Cardiac fibroblast (primary cell): ENCODE measurements around the gene DAB2IP.

Experiments
- DNase-seq, 2 donors: peaks; one replicate each; pipeline versions ENCODE4 v3.0.0 to v3.0.0-alpha.2; 2010; ENCODE audit warnings: low read depth in 2 of 2
- H3K4me3 ChIP-seq, 2 donors: replicated peaks in 1 of 2; 1 replicate in 1 of 2; 2 replicates in 1 of 2; pipeline ENCODE4 v1.5.1; 2011; ENCODE audit warnings: low read depth in 2 of 2, low read length in 2 of 2, mild to moderate bottlenecking in 2 of 2, moderate library complexity in 1 of 2
- CTCF ChIP-seq: IDR thresholded peaks from one replicate; pipeline ENCODE4 v1.5.1; 2011; ENCODE audit warnings: low read depth, mild to moderate bottlenecking, low read length, inconsistent platforms

Gene DAB2IP

GRCh38 chr9:121627427-121627826 is 24.0 kb upstream of the DAB2IP start:
- no peak for TF ChIP-seq CTCF
- no peak overlapping the region for H3K4me3 ChIP-seq
- DNase-seq = no peak

DNA sequence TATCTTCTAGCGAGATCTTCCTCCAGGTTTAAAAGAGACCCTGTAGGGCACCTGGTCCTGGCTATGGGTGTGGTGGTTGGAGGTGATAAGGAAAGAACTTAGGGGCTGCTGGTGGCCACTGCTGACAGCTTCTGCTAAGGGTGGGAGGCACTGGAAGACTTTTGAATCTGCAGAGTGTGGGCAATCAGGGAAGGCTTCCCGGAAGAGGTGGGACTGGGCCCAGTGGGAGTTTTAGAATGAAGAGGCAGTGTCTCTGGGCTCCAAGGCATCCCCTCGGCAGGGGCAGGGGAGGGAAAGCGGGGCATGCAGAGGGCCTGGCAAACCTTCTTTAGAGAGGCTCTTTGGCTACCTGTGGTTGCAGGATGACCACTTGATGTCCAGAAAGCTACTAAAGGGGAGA is 23.0 kb upstream of the DAB2IP start:
- no peak for TF ChIP-seq CTCF

DNA sequence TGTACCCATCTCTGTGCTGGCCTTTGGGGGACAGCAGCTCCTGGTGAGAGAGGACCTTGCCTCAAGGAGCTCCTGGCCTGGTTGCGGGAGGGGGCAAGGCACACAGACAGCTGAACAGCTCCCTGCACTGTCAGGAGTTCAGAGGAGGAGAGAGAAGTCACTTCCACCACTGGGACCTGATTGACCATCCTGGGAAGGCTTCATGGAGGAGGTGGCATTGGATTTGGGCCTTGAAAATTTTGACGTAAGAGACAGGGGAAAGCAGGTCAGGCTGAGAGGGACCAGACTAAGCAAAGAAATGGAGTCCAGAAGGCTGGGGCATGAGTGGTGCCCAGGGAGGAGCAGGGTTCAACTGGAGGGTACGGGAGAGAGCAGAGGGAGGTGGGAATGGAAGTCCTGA is 20.3 kb upstream of the DAB2IP start:
- H3K4me3 ChIP-seq = no peak overlapping the region
- DNase-seq = no peak
- no peak for TF ChIP-seq CTCF

More for the DNA sequence above, 23.0 kb upstream of the DAB2IP start:
- H3K4me3 ChIP-seq = no peak overlapping the region
- no peak for DNase-seq

DNA sequence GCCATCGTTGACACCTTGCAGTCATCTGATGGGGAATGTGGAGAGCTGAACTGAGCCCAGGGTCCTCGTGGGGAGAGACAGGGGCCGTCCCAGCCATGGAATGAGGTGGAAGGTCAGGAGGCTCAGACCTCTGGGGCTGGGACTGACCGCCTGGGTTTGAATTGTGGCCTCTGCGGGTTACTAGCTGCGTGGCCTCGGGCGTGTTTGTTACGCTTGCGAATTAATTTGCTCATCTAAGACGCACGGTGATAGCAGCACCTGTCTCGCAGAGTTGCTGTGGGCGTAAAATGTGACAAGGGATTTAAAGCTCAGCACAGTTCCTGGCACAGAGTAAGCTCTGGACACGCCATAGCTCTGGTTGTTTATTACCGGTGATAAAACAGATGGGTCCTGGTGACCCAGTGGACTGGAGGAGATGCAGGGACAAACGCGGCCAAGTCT is 19.4 kb upstream of the DAB2IP start:
- no peak for TF ChIP-seq CTCF
- DNase-seq = no peak
- no peak overlapping the region for H3K4me3 ChIP-seq

GRCh38 chr9:121633119-121633714 is 18.2 kb upstream of the DAB2IP start:
- no peak for TF ChIP-seq CTCF
- no peak for DNase-seq
- no peak overlapping the region for H3K4me3 ChIP-seq

- TF ChIP-seq CTCF = no peak
- no peak for DNase-seq
- H3K4me3 ChIP-seq = no peak overlapping the region
These were observed 17.7 kb upstream of the DAB2IP start for GRCh38 chr9:121633736-121634135.
